HepG2 (cell line): ENCODE measurements around the gene STX1B. TPM values are rescaled to one million over a fixed set of nuclear protein-coding genes. Genes with fewer than 3 reads are reported as not detected.

Experiments
- ARID3A ChIP-seq: IDR thresholded peaks from 2 replicates; pipeline ENCODE4 v1.6.1; 2012; ENCODE audit warnings: low read depth, low read length, improper control_type of control experiment
- ATF7 ChIP-seq, 2 experiments: fragments of 450-650 bp in 1 of 2; sonication (generic) in 1 of 2; formaldehyde crosslinking in 1 of 2; IDR thresholded peaks; 2 replicates each; pipeline versions ENCODE4 v1.4.0 to v1.6.1; 2016 to 2020; ENCODE audit warnings: antibody characterized with exemption in 1 of 2, mild to moderate bottlenecking in 1 of 2, missing genetic modification reagents in 1 of 2
- CBX2 ChIP-seq, 2 experiments: fragments of 200-600 bp in 1 of 2; sonication (generic); formaldehyde crosslinking in 1 of 2; IDR thresholded peaks; 2 replicates each; pipeline versions ENCODE4 v1.7.0 to v1.8.1; 2018 to 2022; ENCODE audit warnings: low read depth in 2 of 2, low read length in 1 of 2, mild to moderate bottlenecking in 1 of 2, missing genetic modification reagents in 1 of 2
- DMTF1 ChIP-seq: sonication (generic); formaldehyde crosslinking; IDR thresholded peaks from 2 replicates; pipeline ENCODE4 v1.4.0; 2020; ENCODE audit warnings: mild to moderate bottlenecking, missing genetic modification reagents
- E2F1 ChIP-seq: sonication (generic); formaldehyde crosslinking; IDR thresholded peaks from 2 replicates; pipeline ENCODE4 v1.5.0; 2020; ENCODE audit warnings: missing genetic modification reagents
- FOXC1 ChIP-seq: sonication (generic); formaldehyde crosslinking; IDR thresholded peaks from 2 replicates; pipeline ENCODE4 v1.8.0; 2022; ENCODE audit warnings: mild to moderate bottlenecking, missing genetic modification reagents, borderline replicate concordance
- MBNL3 ChIP-seq: fragments of 250-450 bp; sonication (Bioruptor Pico); conservative IDR thresholded peaks from 2 replicates; pipeline ENCODE4 v1.8.0; 2022; ENCODE audit warnings: mild to moderate bottlenecking, inconsistent platforms
- MXD3 ChIP-seq: IDR thresholded peaks from 2 replicates; pipeline ENCODE4 v1.6.1; 2016; ENCODE audit warnings: mild to moderate bottlenecking, missing biosample characterization, missing genetic modification reagents
- RFX3 ChIP-seq: IDR thresholded peaks from 2 replicates; pipeline ENCODE4 v1.6.1; 2016; ENCODE audit warnings: missing biosample characterization, missing genetic modification reagents
- TBX3 ChIP-seq: fragments of 450-650 bp; IDR thresholded peaks from 2 replicates; pipeline ENCODE4 v1.6.1; 2017; ENCODE audit warnings: antibody characterized with exemption, mild to moderate bottlenecking, inconsistent platforms, borderline replicate concordance
- THAP9 ChIP-seq: sonication (generic); formaldehyde crosslinking; IDR thresholded peaks from 2 replicates; pipeline ENCODE4; 2020; ENCODE audit warnings: missing genetic modification reagents, mild to moderate bottlenecking, borderline replicate concordance
- U2AF2 ChIP-seq: fragments of 200-400 bp; formaldehyde crosslinking; IDR thresholded peaks from 2 replicates; pipeline ENCODE4 v1.6.1; 2017; ENCODE audit warnings: low read depth, mild to moderate bottlenecking, low read length
- ZBTB37 ChIP-seq: sonication (generic); formaldehyde crosslinking; IDR thresholded peaks from 2 replicates; pipeline ENCODE4 v1.4.0; 2020; ENCODE audit warnings: mild to moderate bottlenecking, missing genetic modification reagents
- ZNF136 ChIP-seq: sonication (generic); formaldehyde crosslinking; IDR thresholded peaks from 2 replicates; pipeline ENCODE4 v1.8.1; 2022; ENCODE audit warnings: low read depth, mild to moderate bottlenecking, moderate library complexity, missing genetic modification reagents
- ZNF180 ChIP-seq: sonication (generic); formaldehyde crosslinking; IDR thresholded peaks from 2 replicates; pipeline ENCODE4 v1.4.0; 2020; ENCODE audit warnings: low read depth, missing genetic modification reagents, borderline replicate concordance
- ZNF234 ChIP-seq: sonication (generic); formaldehyde crosslinking; conservative IDR thresholded peaks from 2 replicates; pipeline ENCODE4 v1.5.1; 2020; ENCODE audit warnings: mild to moderate bottlenecking, missing genetic modification reagents
- ZNF550 ChIP-seq: sonication (generic); formaldehyde crosslinking; IDR thresholded peaks from 2 replicates; pipeline ENCODE4 v1.4.0; 2020; ENCODE audit warnings: mild to moderate bottlenecking, missing genetic modification reagents, borderline replicate concordance
- ZNF709 ChIP-seq: sonication (generic); formaldehyde crosslinking; IDR thresholded peaks from 2 replicates; pipeline ENCODE4 v1.5.0; 2020; ENCODE audit warnings: mild to moderate bottlenecking, missing genetic modification reagents
- polyA plus RNA-seq, 8 experiments: library from polyadenylated mRNA; depleted of rRNA in 3 of 8; stranded (reverse) in 7 of 8; unstranded in 1 of 8; fragments of >200 nt; fragmentation: Illumina TruSeq in 4 of 8; extraction: Trizol in 4 of 8; gene quantifications; 2 replicates each; pipeline versions ENCODE4 v1.2.1 to v1.2.3, GENCODE V29; 2011 to 2016; ENCODE audit warnings: low read depth in 4 of 8, missing spikeins in 1 of 8, mixed read lengths in 1 of 8; ENCODE audit not compliant: insufficient read depth in 1 of 8
- total RNA-seq, 5 experiments: library from RNA; depleted of rRNA; stranded (reverse); fragments of >200 nt; fragmentation: Illumina TruSeq; extraction: Trizol; gene quantifications; 2 replicates each; pipeline ENCODE4 v1.2.3, GENCODE V29; 2016; ENCODE audit warnings: low read depth in 1 of 5

STX1B gene
- total and polyA plus RNA-seq, 2 of the 13 experiments (the other 11 are each of a cell fraction or from before 2014, with no cell fraction given): 2.1 to 3.0 TPM

- TF ChIP-seq THAP9 (CRISPR knock-in tag): no peak; the same call in 1 of the 2 replicates
- no peak for TF ChIP-seq DMTF1 (CRISPR knock-in tag)
- TF ChIP-seq ZBTB37 (CRISPR knock-in tag): no peak
- TF ChIP-seq U2AF2: no peak
- peak; percentile 70; the same call in 1 of the 2 replicates for TF ChIP-seq ZNF136 (CRISPR knock-in tag)
- TF ChIP-seq ARID3A: no peak
- no peak for TF ChIP-seq ZNF234 (CRISPR knock-in tag)
- TF ChIP-seq CBX2 (IDR thresholded peaks at IDR 0.05; ENCODE audit: low read depth, low read length): no peak
- no peak for TF ChIP-seq CBX2 (CRISPR knock-in tag; IDR thresholded peaks at IDR 0.05; ENCODE audit: low read depth)
- TF ChIP-seq ATF7 (IDR thresholded peaks at IDR 0.05): no peak
- no peak for TF ChIP-seq ATF7 (CRISPR knock-in tag; IDR thresholded peaks at IDR 0.05)
- TF ChIP-seq TBX3: no peak
- TF ChIP-seq ZNF180: no peak
- no peak for TF ChIP-seq MXD3
- 0 out of 2 replicates have a peak, but pooled peaks have one; percentile 3 for TF ChIP-seq FOXC1 (CRISPR knock-in tag)
- TF ChIP-seq RFX3 (CRISPR knock-in tag): no peak
- TF ChIP-seq MBNL3 (CRISPR knock-in tag): no peak
- TF ChIP-seq E2F1 (CRISPR knock-in tag): no peak
- TF ChIP-seq ZNF550 (CRISPR knock-in tag): no peak
- TF ChIP-seq ZNF709 (CRISPR knock-in tag): no peak
Observed at GRCh38 chr16:30953511-30954124, 56.8 kb downstream of the STX1B start (continued).
